Measurements from ENCODE around the gene TJAP1. TPM values are rescaled to one million over a fixed set of nuclear protein-coding genes. Genes with fewer than 3 reads are reported as not detected.

TJAP1 gene
- total and polyA plus RNA-seq, 2 of the 8 experiments (the other 6 are each of a cell fraction or from before 2014, with no cell fraction given), result 30.7 to 40.4 TPM

GRCh38 chr6:43503443-43503842, 26.1 kb downstream of the TJAP1 start (continued):
- TF ChIP-seq NRF1 (IDR thresholded peaks at IDR 0.05; ENCODE audit: low read depth, low read length), result no peak

Data from H1 (cell line).